CD4-positive, CD25-positive, alpha-beta regulatory T cell (primary cell): Measurements from ENCODE around the gene VAPB. TPM values are rescaled to one million over a fixed set of nuclear protein-coding genes. Genes with fewer than 3 reads are reported as not detected.
A peak's percentile ranks its signal among the peaks of the same experiment; 100 is the strongest.

ENCODE experiments used
- ATAC-seq, 2 donors: fragments of 150-1000 bp; cut with Tn5 transposase; one replicate each; pipeline ENCODE4 v1.10.0; 2021; ENCODE audit warnings: low read depth in 2 of 2, moderate number of reproducible peaks in 2 of 2, moderate library complexity in 1 of 2
- DNase-seq, 3 donors: peaks; one replicate each; pipeline versions ENCODE4 v3.0.0 to v3.0.0-alpha.2; 2012 to 2022; ENCODE audit warnings: mixed read lengths in 1 of 3
- H3K27ac ChIP-seq: one replicate; pipeline ENCODE4 v1.7.0; 2013; ENCODE audit warnings: mild to moderate bottlenecking, low read length; ENCODE audit not compliant: insufficient read depth, poor library complexity, severe bottlenecking
- H3K27me3 ChIP-seq: one replicate; pipeline ENCODE4 v1.7.0; 2013; ENCODE audit warnings: low read length; ENCODE audit not compliant: control insufficient read depth, insufficient read depth
- H3K36me3 ChIP-seq: one replicate; pipeline ENCODE4 v1.7.0; 2013; ENCODE audit warnings: mild to moderate bottlenecking, low read length, moderate library complexity; ENCODE audit not compliant: control insufficient read depth, insufficient read depth
- H3K4me1 ChIP-seq: 2 replicates; pipeline ENCODE4 v1.7.0; 2013; ENCODE audit warnings: mild to moderate bottlenecking, low read length; ENCODE audit not compliant: insufficient read depth, control insufficient read depth, poor library complexity, severe bottlenecking
- H3K4me3 ChIP-seq: one replicate; pipeline ENCODE4 v1.7.0; 2013; ENCODE audit warnings: low read depth, mild to moderate bottlenecking, low read length, moderate library complexity
- H3K9me3 ChIP-seq, 2 experiments: 1 replicate in 1 of 2; 2 replicates in 1 of 2; pipeline ENCODE4 v1.7.0; 2013; ENCODE audit warnings: low read length in 2 of 2, mild to moderate bottlenecking in 1 of 2, moderate library complexity in 1 of 2; ENCODE audit not compliant: control insufficient read depth in 2 of 2
- H3K27ac Mint-ChIP-seq, 3 donors: one replicate each; pipeline ENCODE4 v1.8.0; 2020 to 2022; ENCODE audit warnings: mild to moderate bottlenecking in 3 of 3, mixed read lengths in 3 of 3, moderate library complexity in 2 of 3
- H3K27me3 Mint-ChIP-seq: one replicate; pipeline ENCODE4 v1.8.0; 2022; ENCODE audit warnings: mild to moderate bottlenecking, mixed read lengths
- H3K36me3 Mint-ChIP-seq: one replicate; pipeline ENCODE4 v1.8.0; 2020; ENCODE audit warnings: mixed read lengths
- H3K4me1 Mint-ChIP-seq, 4 donors: one replicate each; pipeline ENCODE4 v1.8.0; 2020 to 2022; ENCODE audit warnings: mixed read lengths in 4 of 4, mild to moderate bottlenecking in 1 of 4
- H3K4me3 Mint-ChIP-seq, 4 donors: one replicate each; pipeline ENCODE4 v1.8.0; 2020 to 2022; ENCODE audit warnings: mild to moderate bottlenecking in 4 of 4, mixed read lengths in 4 of 4, moderate library complexity in 3 of 4
- H3K9me3 Mint-ChIP-seq, 7 donors: one replicate each; pipeline ENCODE4 v1.8.0; 2020 to 2022; ENCODE audit warnings: mixed read lengths in 7 of 7, mild to moderate bottlenecking in 3 of 7, moderate library complexity in 2 of 7
- polyA plus RNA-seq, 4 donors: library from polyadenylated mRNA; unstranded; fragments of 300-500 nt; fragmentation: Illumina TruSeq; gene quantifications; one replicate each; pipeline ENCODE4 v1.2.3, GENCODE V29; 2021
- total RNA-seq: library from RNA; stranded (reverse); gene quantifications from one replicate; pipeline ENCODE4 v1.2.3, GENCODE V29; 2022

Gene VAPB
- total and polyA plus RNA-seq, 5 donors from 2014 or later: 18.9 to 25.7 (median 21.9) TPM

GRCh38 chr20:58392286-58392685, 3.3 kb downstream of the VAPB start:
- ATAC-seq (no peak), DNase-seq (no peak)
- H3K27ac ChIP-seq: peak overlapping the region; percentile 1
- H3K27me3 ChIP-seq: no peaks in the 10 kb centered on the region
- Mint-ChIP-seq H3K27ac (peak overlapping the region in 2 of 3 donors; percentile 95 to 98), H3K9me3 (peaks cover 0 to 2% (median 0%) of the 10 kb centered on the region in 7 donors), H3K4me3 (peak overlapping the region; percentile 51 to 94 (median 72)), H3K4me1 (peaks cover 36 to 80% (median 65%) of the 10 kb centered on the region in 4 donors), H3K27me3 (no peaks in the 10 kb centered on the region), H3K36me3 (peaks cover 32% of the 10 kb centered on the region)
- H3K4me1 ChIP-seq: peaks cover 49% of the 10 kb centered on the region
- H3K36me3 ChIP-seq: peaks cover 7% of the 10 kb centered on the region
- H3K9me3 ChIP-seq: no peaks in the 10 kb centered on the region
- H3K4me3 ChIP-seq: no peak overlapping the region

- Histone ChIP-seq H3K4me1 (peaks cover 47% of the 10 kb centered on the region), H3K9me3 (no peaks in the 10 kb centered on the region), H3K4me3 (no peak overlapping the region), H3K27me3 (no peaks in the 10 kb centered on the region), H3K36me3 (peaks cover 7% of the 10 kb centered on the region), H3K27ac (no peak overlapping the region)
- Mint-ChIP-seq H3K9me3 (peaks cover 0 to 2% (median 0%) of the 10 kb centered on the region in 7 donors), H3K27ac (peak overlapping the region; percentile 24 to 94 (median 48)), H3K4me3 (peak overlapping the region in 2 of 4 donors; percentile 8 to 74), H3K27me3 (no peaks in the 10 kb centered on the region), H3K4me1 (peaks cover 40 to 89% (median 73%) of the 10 kb centered on the region in 4 donors), H3K36me3 (peaks cover 37% of the 10 kb centered on the region)
- no peak for DNase-seq
- no peak for ATAC-seq
Measured at GRCh38 chr20:58393299-58393698, 4.3 kb downstream of the VAPB start.

- Histone ChIP-seq H3K27ac (no peak overlapping the region), H3K4me1 (peaks cover 46% of the 10 kb centered on the region), H3K9me3 (no peaks in the 10 kb centered on the region), H3K4me3 (no peak overlapping the region), H3K27me3 (no peaks in the 10 kb centered on the region), H3K36me3 (peaks cover 7% of the 10 kb centered on the region)
- Mint-ChIP-seq H3K27me3 (no peaks in the 10 kb centered on the region), H3K27ac (no peak overlapping the region), H3K9me3 (peaks cover 0 to 2% (median 0%) of the 10 kb centered on the region in 7 donors), H3K4me3 (no peak overlapping the region), H3K36me3 (peaks cover 38% of the 10 kb centered on the region), H3K4me1 (peaks cover 34 to 96% (median 81%) of the 10 kb centered on the region in 4 donors)
- DNase-seq: no peak
- no peak for ATAC-seq
Measured at GRCh38 chr20:58394801-58395200, 5.8 kb downstream of the VAPB start.

GRCh38 chr20:58395604-58396003, 6.6 kb downstream of the VAPB start:
- Histone ChIP-seq H3K4me1 (peaks cover 43% of the 10 kb centered on the region), H3K27ac (no peak overlapping the region), H3K4me3 (peak overlapping the region; percentile 14), H3K36me3 (peaks cover 7% of the 10 kb centered on the region), H3K9me3 (no peaks in the 10 kb centered on the region), H3K27me3 (no peaks in the 10 kb centered on the region)
- peak overlapping the region in 1 of 3 donors; percentile 26 for H3K27ac Mint-ChIP-seq
- ATAC-seq (no peak), DNase-seq (no peak)
- peaks cover 0 to 2% (median 0%) of the 10 kb centered on the region in 7 donors for H3K9me3 Mint-ChIP-seq
- H3K36me3 Mint-ChIP-seq: peaks cover 33% of the 10 kb centered on the region
- H3K4me3 Mint-ChIP-seq: peak overlapping the region in 1 of 4 donors; percentile 19
- H3K4me1 Mint-ChIP-seq: peaks cover 34 to 96% (median 76%) of the 10 kb centered on the region in 4 donors
- no peaks in the 10 kb centered on the region for H3K27me3 Mint-ChIP-seq

GRCh38 chr20:58397429-58397828, 8.4 kb downstream of the VAPB start:
- Mint-ChIP-seq H3K27ac (peak overlapping the region in 1 of 3 donors; percentile 21), H3K4me1 (peaks cover 20 to 81% (median 60%) of the 10 kb centered on the region in 4 donors), H3K27me3 (no peaks in the 10 kb centered on the region), H3K4me3 (no peak overlapping the region), H3K9me3 (peaks cover 0 to 2% (median 0%) of the 10 kb centered on the region in 7 donors), H3K36me3 (peaks cover 22% of the 10 kb centered on the region)
- Histone ChIP-seq H3K4me3 (no peak overlapping the region), H3K27ac (no peak overlapping the region), H3K36me3 (peaks cover 7% of the 10 kb centered on the region), H3K27me3 (no peaks in the 10 kb centered on the region), H3K9me3 (no peaks in the 10 kb centered on the region), H3K4me1 (peaks cover 41% of the 10 kb centered on the region)
- ATAC-seq (no peak), DNase-seq (no peak)

- Mint-ChIP-seq H3K27me3 (no peaks in the 10 kb centered on the region), H3K36me3 (peaks cover 19% of the 10 kb centered on the region), H3K4me3 (peak overlapping the region in 2 of 4 donors; percentile 1 to 4), H3K4me1 (peaks cover 19 to 72% (median 53%) of the 10 kb centered on the region in 4 donors), H3K9me3 (peaks cover 0 to 1% (median 0%) of the 10 kb centered on the region in 7 donors), H3K27ac (peak overlapping the region in 2 of 3 donors; percentile 27 to 65)
- Histone ChIP-seq H3K4me3 (no peak overlapping the region), H3K4me1 (peaks cover 33% of the 10 kb centered on the region), H3K36me3 (peaks cover 6% of the 10 kb centered on the region), H3K27me3 (no peaks in the 10 kb centered on the region), H3K27ac (no peak overlapping the region), H3K9me3 (no peaks in the 10 kb centered on the region)
- DNase-seq (no peak), ATAC-seq (no peak)
Measured at GRCh38 chr20:58398254-58398653, 9.2 kb downstream of the VAPB start.

GRCh38 chr20:58399926-58400325, 10.9 kb downstream of the VAPB start:
- Mint-ChIP-seq H3K9me3 (no peaks in the 10 kb centered on the region), H3K27ac (peak overlapping the region in 1 of 3 donors; percentile 78), H3K27me3 (no peaks in the 10 kb centered on the region), H3K4me1 (peaks cover 10 to 57% (median 39%) of the 10 kb centered on the region in 4 donors), H3K36me3 (peaks cover 13% of the 10 kb centered on the region), H3K4me3 (no peak overlapping the region)
- no peak overlapping the region for H3K27ac ChIP-seq
- H3K36me3 ChIP-seq: no peaks in the 10 kb centered on the region
- peaks cover 26% of the 10 kb centered on the region for H3K4me1 ChIP-seq
- ATAC-seq (no peak), DNase-seq (no peak)
- H3K27me3 ChIP-seq: no peaks in the 10 kb centered on the region
- no peak overlapping the region for H3K4me3 ChIP-seq
- H3K9me3 ChIP-seq: no peaks in the 10 kb centered on the region

- no peaks in the 10 kb centered on the region for H3K36me3 ChIP-seq
- H3K27ac ChIP-seq: no peak overlapping the region
- Mint-ChIP-seq H3K4me3 (no peak overlapping the region), H3K9me3 (no peaks in the 10 kb centered on the region), H3K36me3 (peaks cover 11% of the 10 kb centered on the region), H3K27ac (no peak overlapping the region), H3K4me1 (peaks cover 6 to 45% (median 29%) of the 10 kb centered on the region in 4 donors), H3K27me3 (no peaks in the 10 kb centered on the region)
- no peak overlapping the region for H3K4me3 ChIP-seq
- ATAC-seq (no peak), DNase-seq (peak in 1 of 3 donors; percentile 20)
- H3K27me3 ChIP-seq: no peaks in the 10 kb centered on the region
- H3K9me3 ChIP-seq: no peaks in the 10 kb centered on the region
- peaks cover 27% of the 10 kb centered on the region for H3K4me1 ChIP-seq
Measured at GRCh38 chr20:58401162-58401561, 12.1 kb downstream of the VAPB start.
